ENCODE results near the gene UBXN7.
"Not testable (repeated sequence)": the region's sequence is repeated elsewhere in the genome, so short reads cannot be mapped to it uniquely, and the experiment has no call there.

GRCh38 chr3:196387941-196388340 is 44.3 kb downstream of the UBXN7 start:
- TF ChIP-seq, protein P1, sequence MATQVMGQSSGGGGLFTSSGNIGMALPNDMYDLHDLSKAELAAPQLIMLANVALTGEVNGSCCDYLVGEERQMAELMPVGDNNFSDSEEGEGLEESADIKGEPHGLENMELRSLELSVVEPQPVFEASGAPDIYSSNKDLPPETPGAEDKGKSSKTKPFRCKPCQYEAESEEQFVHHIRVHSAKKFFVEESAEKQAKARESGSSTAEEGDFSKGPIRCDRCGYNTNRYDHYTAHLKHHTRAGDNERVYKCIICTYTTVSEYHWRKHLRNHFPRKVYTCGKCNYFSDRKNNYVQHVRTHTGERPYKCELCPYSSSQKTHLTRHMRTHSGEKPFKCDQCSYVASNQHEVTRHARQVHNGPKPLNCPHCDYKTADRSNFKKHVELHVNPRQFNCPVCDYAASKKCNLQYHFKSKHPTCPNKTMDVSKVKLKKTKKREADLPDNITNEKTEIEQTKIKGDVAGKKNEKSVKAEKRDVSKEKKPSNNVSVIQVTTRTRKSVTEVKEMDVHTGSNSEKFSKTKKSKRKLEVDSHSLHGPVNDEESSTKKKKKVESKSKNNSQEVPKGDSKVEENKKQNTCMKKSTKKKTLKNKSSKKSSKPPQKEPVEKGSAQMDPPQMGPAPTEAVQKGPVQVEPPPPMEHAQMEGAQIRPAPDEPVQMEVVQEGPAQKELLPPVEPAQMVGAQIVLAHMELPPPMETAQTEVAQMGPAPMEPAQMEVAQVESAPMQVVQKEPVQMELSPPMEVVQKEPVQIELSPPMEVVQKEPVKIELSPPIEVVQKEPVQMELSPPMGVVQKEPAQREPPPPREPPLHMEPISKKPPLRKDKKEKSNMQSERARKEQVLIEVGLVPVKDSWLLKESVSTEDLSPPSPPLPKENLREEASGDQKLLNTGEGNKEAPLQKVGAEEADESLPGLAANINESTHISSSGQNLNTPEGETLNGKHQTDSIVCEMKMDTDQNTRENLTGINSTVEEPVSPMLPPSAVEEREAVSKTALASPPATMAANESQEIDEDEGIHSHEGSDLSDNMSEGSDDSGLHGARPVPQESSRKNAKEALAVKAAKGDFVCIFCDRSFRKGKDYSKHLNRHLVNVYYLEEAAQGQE (IDR thresholded peaks at IDR 0.05; ENCODE audit: low read depth): not testable (repeated sequence)
- not testable (repeated sequence) for TF ChIP-seq FOSL1 (IDR thresholded peaks at IDR 0.05; ENCODE audit: low read depth); CTCF (IDR thresholded peaks at IDR 0.05 in 2 of 3, conservative IDR thresholded peaks at IDR 0.05 in 1 of 3; ENCODE audit: borderline replicate concordance in 1 of 3, insufficient read depth in 1 of 3, low read depth in 2 of 3, low read length in 2 of 3); JUND (IDR thresholded peaks at IDR 0.05)
